ENCODE measurements around the gene ZNFX1.

The ZNFX1 gene

DNA sequence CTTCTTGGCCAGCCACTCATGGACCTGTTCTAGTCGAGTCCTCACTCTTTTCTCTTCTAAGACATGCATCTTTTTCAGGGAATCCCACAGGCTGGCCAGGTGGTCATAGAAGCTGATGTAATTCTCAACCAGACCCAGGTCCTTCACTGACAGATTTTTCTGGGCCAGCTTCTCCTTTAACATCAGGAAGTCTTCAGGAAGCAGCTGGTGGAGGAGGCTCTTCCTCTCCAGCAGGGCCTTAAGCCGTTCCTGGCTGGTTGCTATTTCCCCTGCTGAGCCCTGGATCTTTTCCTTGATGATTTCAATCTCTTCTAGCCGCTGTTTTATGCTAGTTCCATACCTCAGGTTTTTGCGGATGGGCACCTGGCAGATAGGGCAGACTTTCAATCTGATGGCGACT is 30.1 kb downstream of the ZNFX1 start:
- no peak for TF ChIP-seq CTCF (IDR thresholded peaks at IDR 0.05; ENCODE audit: extremely low read depth, insufficient read depth, missing control alignments)
- in situ Hi-C loops (cut with MboI; ENCODE audit: low pct_unique_long_range_greater_than_20kb, low sequenced_read_pairs, unreplicated experiment) = no loop called here
- DNase-seq (ENCODE audit: low spot score) = no peak

DNA sequence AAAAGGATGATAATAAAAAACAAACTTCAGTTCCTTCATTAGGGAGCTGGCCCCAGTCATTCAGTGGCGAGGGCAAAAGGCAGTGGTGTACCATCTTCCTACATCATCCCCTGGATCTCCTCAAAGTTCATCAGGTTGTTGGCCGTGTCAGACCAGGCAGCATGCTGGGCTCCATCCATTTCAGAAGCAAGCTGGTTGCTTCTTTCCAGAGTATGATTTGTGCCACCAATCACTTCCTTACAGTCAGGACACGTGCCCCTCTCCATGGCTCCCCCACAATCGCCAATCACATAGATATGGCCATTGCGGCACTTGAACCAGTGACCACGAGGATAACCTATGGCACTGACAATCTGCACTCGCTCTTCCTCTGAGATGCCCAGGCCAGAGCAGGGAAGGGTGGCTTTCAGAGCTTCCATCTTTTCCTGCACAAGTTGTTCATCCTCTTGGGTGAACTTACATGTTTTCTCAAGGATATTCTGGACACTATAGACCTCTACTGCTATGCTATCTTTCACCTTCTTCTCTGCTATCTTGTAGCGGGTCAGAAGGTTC is 30.6 kb downstream of the ZNFX1 start:
- no peak for TF ChIP-seq CTCF (IDR thresholded peaks at IDR 0.05; ENCODE audit: extremely low read depth, insufficient read depth, missing control alignments)
- no peak for DNase-seq (ENCODE audit: low spot score)
- in situ Hi-C loops (cut with MboI; ENCODE audit: low pct_unique_long_range_greater_than_20kb, low sequenced_read_pairs, unreplicated experiment) = no loop called here

DNA sequence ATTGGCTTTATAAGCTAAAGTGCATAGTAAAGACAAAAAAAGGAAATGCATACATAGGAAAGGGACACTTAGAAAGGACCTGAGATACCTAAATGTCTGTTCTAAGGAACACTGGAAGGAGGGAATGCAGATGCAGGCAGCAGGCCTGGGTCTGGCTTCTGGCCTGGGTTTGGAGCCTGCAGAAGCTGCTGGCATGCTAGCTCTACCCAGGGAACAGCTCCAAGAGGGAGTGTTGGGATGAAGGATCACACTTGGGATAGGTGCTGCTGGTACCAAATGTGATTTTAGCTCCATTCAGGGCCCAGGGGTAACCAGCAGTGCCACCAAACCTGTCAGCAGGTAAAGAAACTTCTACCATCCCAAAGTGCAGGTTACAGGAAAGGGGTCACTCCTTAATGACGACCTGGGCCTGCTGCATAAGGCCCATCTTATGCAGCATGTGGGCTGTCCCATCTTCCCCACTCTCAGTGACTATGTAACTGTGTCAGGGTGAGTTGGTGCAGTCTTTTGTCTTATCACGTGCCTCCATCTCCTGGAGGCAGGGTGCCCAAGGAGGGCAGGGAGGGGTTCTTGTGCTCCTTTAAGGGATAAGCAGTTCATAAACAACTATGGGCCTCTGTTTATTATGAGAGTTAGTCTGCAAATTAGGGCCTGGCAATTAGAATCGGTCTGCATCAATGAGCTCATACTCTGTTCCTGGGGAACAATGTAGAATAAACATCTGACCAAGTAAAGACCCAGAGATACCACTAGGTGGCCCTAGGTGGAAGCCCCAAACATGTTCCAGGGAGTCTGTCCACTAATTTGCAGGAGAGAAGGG is 31.7 kb downstream of the ZNFX1 start:
- peak; percentile 52 for DNase-seq (ENCODE audit: low spot score)
- TF ChIP-seq CTCF (IDR thresholded peaks at IDR 0.05; ENCODE audit: extremely low read depth, insufficient read depth, missing control alignments) = peak; percentile 57
- in situ Hi-C loops (cut with MboI; ENCODE audit: low pct_unique_long_range_greater_than_20kb, low sequenced_read_pairs, unreplicated experiment) = no loop called here

DNA sequence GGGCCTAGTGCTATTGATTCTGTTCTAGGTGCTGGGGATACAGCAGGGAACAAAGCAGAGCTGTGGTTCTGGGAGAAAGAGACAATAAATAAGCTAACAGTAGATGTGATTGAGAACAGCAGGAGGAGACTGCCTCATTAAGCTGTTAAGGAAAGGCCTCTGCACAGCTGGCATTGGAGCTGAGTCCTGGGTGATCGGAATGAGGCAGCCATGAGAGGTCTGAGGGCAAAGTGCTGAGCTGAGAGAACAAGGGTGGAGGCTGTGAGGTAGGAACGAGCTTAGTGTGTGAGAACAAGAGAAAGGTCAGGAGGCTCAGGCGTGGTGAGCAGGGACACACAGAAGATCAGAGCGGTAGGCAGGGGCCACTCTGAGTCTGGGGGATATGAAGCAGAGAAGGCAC is 40.3 kb downstream of the ZNFX1 start:
- no peak for TF ChIP-seq CTCF (IDR thresholded peaks at IDR 0.05; ENCODE audit: extremely low read depth, insufficient read depth, missing control alignments)
- DNase-seq (ENCODE audit: low spot score) = no peak
- in situ Hi-C loops (cut with MboI; ENCODE audit: low pct_unique_long_range_greater_than_20kb, low sequenced_read_pairs, unreplicated experiment) = no loop called here

- in situ Hi-C loops (cut with MboI; ENCODE audit: low pct_unique_long_range_greater_than_20kb, low sequenced_read_pairs, unreplicated experiment) = no loop called here
- no peak for DNase-seq (ENCODE audit: low spot score)
Observed at GRCh38 chr20:49236301-49236700, 41.6 kb downstream of the ZNFX1 start.

GRCh38 chr20:49234831-49235230 is 43.0 kb downstream of the ZNFX1 start:
- TF ChIP-seq CTCF (IDR thresholded peaks at IDR 0.05; ENCODE audit: extremely low read depth, insufficient read depth, missing control alignments) = no peak
- in situ Hi-C loops (cut with MboI; ENCODE audit: low pct_unique_long_range_greater_than_20kb, low sequenced_read_pairs, unreplicated experiment) = no loop called here

More at GRCh38 chr20:49236301-49236700, 41.6 kb downstream of the ZNFX1 start:
- TF ChIP-seq CTCF (IDR thresholded peaks at IDR 0.05; ENCODE audit: extremely low read depth, insufficient read depth, missing control alignments) = no peak

More at GRCh38 chr20:49234831-49235230, 43.0 kb downstream of the ZNFX1 start:
- DNase-seq (ENCODE audit: low spot score) = no peak

Measured in GM13977 (cell line).